ENCODE data around the gene ACVR1. TPM values are rescaled to one million over a fixed set of nuclear protein-coding genes. Genes with fewer than 3 reads are reported as not detected.

The ACVR1 gene
- total RNA-seq, 1 donor from 2014 or later: 14.3 TPM

GRCh38 chr2:157785866-157786662 lies 90.1 kb downstream of the ACVR1 start:
- Mint-ChIP-seq H3K36me3 (no peaks in the 10 kb centered on the region), H3K27ac (no peak overlapping the region), H3K9me3 (no peaks in the 10 kb centered on the region), H3K27me3 (no peaks in the 10 kb centered on the region), H3K4me1 (ENCODE audit: unreplicated experiment) (peaks cover 8% of the 10 kb centered on the region), H3K4me3 (no peak overlapping the region)
- DNase-seq (ENCODE audit: extremely low spot score, unreplicated experiment): no peak
- TF ChIP-seq CTCF (conservative IDR thresholded peaks at IDR 0.05): no peak

- DNase-seq (ENCODE audit: extremely low spot score, unreplicated experiment): no peak
- Mint-ChIP-seq H3K27me3 (no peaks in the 10 kb centered on the region), H3K9me3 (no peaks in the 10 kb centered on the region), H3K36me3 (no peaks in the 10 kb centered on the region), H3K4me3 (no peak overlapping the region), H3K4me1 (ENCODE audit: unreplicated experiment) (peaks cover 8% of the 10 kb centered on the region), H3K27ac (no peak overlapping the region)
- TF ChIP-seq CTCF (conservative IDR thresholded peaks at IDR 0.05): no peak
Observed at GRCh38 chr2:157785200-157785599, 90.9 kb downstream of the ACVR1 start.

GRCh38 chr2:157784823-157785175 lies 91.3 kb downstream of the ACVR1 start:
- Mint-ChIP-seq H3K36me3 (no peaks in the 10 kb centered on the region), H3K4me3 (no peak overlapping the region), H3K4me1 (ENCODE audit: unreplicated experiment) (peaks cover 8% of the 10 kb centered on the region)

GRCh38 chr2:157784169-157784822 lies 91.8 kb downstream of the ACVR1 start:
- DNase-seq (ENCODE audit: extremely low spot score, unreplicated experiment): no peak
- peaks cover 8% of the 10 kb centered on the region for H3K4me1 Mint-ChIP-seq (ENCODE audit: unreplicated experiment)
- no peak overlapping the region for H3K27ac Mint-ChIP-seq
- H3K4me3 Mint-ChIP-seq: no peak overlapping the region
- H3K27me3 Mint-ChIP-seq: no peaks in the 10 kb centered on the region
- no peak for TF ChIP-seq CTCF (conservative IDR thresholded peaks at IDR 0.05)
- H3K36me3 Mint-ChIP-seq: no peaks in the 10 kb centered on the region
- no peaks in the 10 kb centered on the region for H3K9me3 Mint-ChIP-seq

More at GRCh38 chr2:157784823-157785175, 91.3 kb downstream of the ACVR1 start:
- no peak for TF ChIP-seq CTCF (conservative IDR thresholded peaks at IDR 0.05)
- DNase-seq (ENCODE audit: extremely low spot score, unreplicated experiment): no peak
- Mint-ChIP-seq H3K27me3 (no peaks in the 10 kb centered on the region), H3K27ac (no peak overlapping the region), H3K9me3 (no peaks in the 10 kb centered on the region)

GRCh38 chr2:157783245-157783644 lies 92.9 kb downstream of the ACVR1 start:
- no peaks in the 10 kb centered on the region for H3K27me3 Mint-ChIP-seq
- peaks cover 8% of the 10 kb centered on the region for H3K4me1 Mint-ChIP-seq (ENCODE audit: unreplicated experiment)
- no peak for TF ChIP-seq CTCF (conservative IDR thresholded peaks at IDR 0.05)
- no peak overlapping the region for H3K4me3 Mint-ChIP-seq
- H3K36me3 Mint-ChIP-seq: no peaks in the 10 kb centered on the region
- H3K27ac Mint-ChIP-seq: no peak overlapping the region
- no peaks in the 10 kb centered on the region for H3K9me3 Mint-ChIP-seq
- no peak for DNase-seq (ENCODE audit: extremely low spot score, unreplicated experiment)

Measured in type B pancreatic cell (in vitro differentiated cells).